HG03045 (cell line): Measurements from ENCODE around the gene SIRT7.

ENCODE experiments used
- ATAC-seq: cut with Tn5 transposase; IDR thresholded peaks from one replicate; pipeline ENCODE4 v1.9.1; 2021; ENCODE audit warnings: mild to moderate bottlenecking, moderate library complexity; ENCODE audit not compliant: unreplicated experiment

The SIRT7 gene

GRCh38 chr17:81890447-81891302 lies 27.3 kb downstream of the SIRT7 start:
- no peak for ATAC-seq

GRCh38 chr17:81889602-81890001 lies 28.4 kb downstream of the SIRT7 start:
- ATAC-seq, result no peak

- ATAC-seq, result no peak
These were observed 28.9 kb downstream of the SIRT7 start for GRCh38 chr17:81888988-81889595.

GRCh38 chr17:81888105-81888987 lies 29.6 kb downstream of the SIRT7 start:
- ATAC-seq, result no peak

GRCh38 chr17:81885869-81886548 lies 32.0 kb downstream of the SIRT7 start:
- ATAC-seq, result no peak

GRCh38 chr17:81885454-81885853 lies 32.5 kb downstream of the SIRT7 start:
- ATAC-seq, result no peak

- ATAC-seq, result no peak
These were observed 33.0 kb downstream of the SIRT7 start for GRCh38 chr17:81884968-81885367.

GRCh38 chr17:81884520-81884919 lies 33.5 kb downstream of the SIRT7 start:
- no peak for ATAC-seq

- ATAC-seq, result no peak
These were observed 38.9 kb downstream of the SIRT7 start for GRCh38 chr17:81879121-81879520.

GRCh38 chr17:81878294-81878693 lies 39.7 kb downstream of the SIRT7 start:
- no peak for ATAC-seq

GRCh38 chr17:81877569-81877968 lies 40.4 kb downstream of the SIRT7 start:
- ATAC-seq, result no peak

GRCh38 chr17:81871387-81872230 lies 46.4 kb downstream of the SIRT7 start:
- ATAC-seq, result peak; percentile 25

GRCh38 chr17:81870981-81871386 lies 47.0 kb downstream of the SIRT7 start, which contains the start of gene ARHGDIA:
Gene ARHGDIA (minus strand): TSS chr17:81871337. CDS start chr17:81869930, 1,407 bp downstream.
- ATAC-seq, result peak; percentile 44

- ATAC-seq, result peak; percentile 18
These were observed 47.6 kb downstream of the SIRT7 start for GRCh38 chr17:81870131-81870980.

- no peak for ATAC-seq
These were observed 48.5 kb downstream of the SIRT7 start for GRCh38 chr17:81869221-81870130.

- no peak for ATAC-seq
These were observed 49.2 kb downstream of the SIRT7 start for GRCh38 chr17:81868674-81869220.

GRCh38 chr17:81867991-81868673 lies 49.8 kb downstream of the SIRT7 start:
- no peak for ATAC-seq
